HG03159 (cell line): ENCODE results near the gene NDUFA6.
"Not testable (repeated sequence)": the region's sequence is repeated elsewhere in the genome, so short reads cannot be mapped to it uniquely, and the experiment has no call there.

Experiments used
- ATAC-seq: cut with Tn5 transposase; IDR thresholded peaks from one replicate; pipeline ENCODE4 v1.9.1; 2021; ENCODE audit warnings: mild to moderate bottlenecking, moderate library complexity; ENCODE audit not compliant: unreplicated experiment

The NDUFA6 gene

GRCh38 chr22:42072606-42073330 is 17.8 kb downstream of the NDUFA6 start:
- no peak for ATAC-seq

- ATAC-seq, result not testable (repeated sequence)
Observed at GRCh38 chr22:42071508-42071907, 19.1 kb downstream of the NDUFA6 start.

- ATAC-seq, result peak; percentile 86
Observed at GRCh38 chr22:42070517-42071422, 19.8 kb downstream of the NDUFA6 start, which contains the start of gene NAGA. NAGA (minus strand) TSS chr22:42070812; CDS start chr22:42070297, 515 bp downstream.

GRCh38 chr22:42069801-42070516 is 20.6 kb downstream of the NDUFA6 start:
- ATAC-seq, result peak; percentile 5

- ATAC-seq, result no peak
Observed at GRCh38 chr22:42068291-42068690, 22.3 kb downstream of the NDUFA6 start.

GRCh38 chr22:42067671-42068251 is 22.8 kb downstream of the NDUFA6 start:
- no peak for ATAC-seq

GRCh38 chr22:42066937-42067336 is 23.6 kb downstream of the NDUFA6 start:
- no peak for ATAC-seq

- no peak for ATAC-seq
Observed at GRCh38 chr22:42066126-42066761, 24.3 kb downstream of the NDUFA6 start.

- ATAC-seq, result no peak
Observed at GRCh38 chr22:42065438-42066125, 25.0 kb downstream of the NDUFA6 start.

- no peak for ATAC-seq
Observed at GRCh38 chr22:42064629-42065028, 25.9 kb downstream of the NDUFA6 start.

GRCh38 chr22:42062506-42063170 is 27.9 kb downstream of the NDUFA6 start:
- no peak for ATAC-seq

- ATAC-seq, result no peak
Observed at GRCh38 chr22:42061041-42061440, 29.5 kb downstream of the NDUFA6 start.

GRCh38 chr22:42060489-42060888 is 30.1 kb downstream of the NDUFA6 start:
- ATAC-seq, result no peak

GRCh38 chr22:42056757-42057511 is 33.6 kb downstream of the NDUFA6 start:
- ATAC-seq, result no peak

- no peak for ATAC-seq
Observed at GRCh38 chr22:42052765-42053164, 37.8 kb downstream of the NDUFA6 start.

GRCh38 chr22:42050641-42051180 is 39.9 kb downstream of the NDUFA6 start:
- no peak for ATAC-seq

GRCh38 chr22:42041784-42042183 is 48.8 kb downstream of the NDUFA6 start:
- ATAC-seq, result no peak

GRCh38 chr22:42039271-42039670 is 51.3 kb downstream of the NDUFA6 start:
- no peak for ATAC-seq
